ENCODE data around the gene GPC2.
"Not testable (repeated sequence)": the region's sequence is repeated elsewhere in the genome, so short reads cannot be mapped to it uniquely, and the experiment has no call there.

The GPC2 gene

GRCh38 chr7:100148559-100149328 is 28.4 kb downstream of the GPC2 start, which contains the start of gene LAMTOR4:
Gene LAMTOR4 (plus strand): TSS chr7:100148918. CDS start chr7:100148973, 55 bp downstream.
- H3K9me3 ChIP-seq (ENCODE audit: control insufficient read depth, insufficient read depth, low read length): no peaks in the 10 kb centered on the region
- H3K9me2 ChIP-seq (replicated peaks; ENCODE audit: control insufficient read depth, low read length): no peaks in the 10 kb centered on the region
- H3K79me2 ChIP-seq (ENCODE audit: control insufficient read depth, low read length): peaks cover 49% of the 10 kb centered on the region
- peak within 1 kb of the TSS; percentile 92 for H3K4me3 ChIP-seq (ENCODE audit: low read length)
- peak within 1 kb of the TSS; percentile 98 for H3K4me2 ChIP-seq (ENCODE audit: low read length)
- H3K36me3 ChIP-seq (ENCODE audit: control insufficient read depth, low read length): peaks cover 44% of the 10 kb centered on the region
- peak within 1 kb of the TSS; percentile 79 for H3K27ac ChIP-seq (ENCODE audit: low read depth, low read length)
- peak; percentile 59 for TF ChIP-seq CTCF (IDR thresholded peaks at IDR 0.05; ENCODE audit: low read depth, low read length, poor library complexity, severe bottlenecking)
- TF ChIP-seq EZH2phosphoT487 (IDR thresholded peaks at IDR 0.05; ENCODE audit: borderline replicate concordance, low read length): no peak
- H4K20me1 ChIP-seq (ENCODE audit: control insufficient read depth, insufficient read depth, low read depth, low read length): no peaks in the 10 kb centered on the region
- H3K4me1 ChIP-seq (ENCODE audit: control insufficient read depth, low read length): peaks cover 48% of the 10 kb centered on the region
- no peaks in the 10 kb centered on the region for H3K27me3 ChIP-seq (ENCODE audit: control insufficient read depth, low read length)
- peaks cover 24% of the 10 kb centered on the region for H3F3A ChIP-seq (ENCODE audit: control insufficient read depth, insufficient read depth)

- H3K27ac ChIP-seq (ENCODE audit: low read depth, low read length): peak overlapping the region; percentile 57
- no peaks in the 10 kb centered on the region for H3K27me3 ChIP-seq (ENCODE audit: control insufficient read depth, low read length)
- H3K4me2 ChIP-seq (ENCODE audit: low read length): peak overlapping the region; percentile 75
- peak overlapping the region; percentile 68 for H3K4me3 ChIP-seq (ENCODE audit: low read length)
- peaks cover 39% of the 10 kb centered on the region for H3K36me3 ChIP-seq (ENCODE audit: control insufficient read depth, low read length)
- no peaks in the 10 kb centered on the region for H3K9me3 ChIP-seq (ENCODE audit: control insufficient read depth, insufficient read depth, low read length)
- peaks cover 44% of the 10 kb centered on the region for H3K79me2 ChIP-seq (ENCODE audit: control insufficient read depth, low read length)
- peaks cover 19% of the 10 kb centered on the region for H3F3A ChIP-seq (ENCODE audit: control insufficient read depth, insufficient read depth)
- TF ChIP-seq EZH2phosphoT487 (IDR thresholded peaks at IDR 0.05; ENCODE audit: borderline replicate concordance, low read length): no peak
- TF ChIP-seq CTCF (IDR thresholded peaks at IDR 0.05; ENCODE audit: low read depth, low read length, poor library complexity, severe bottlenecking): no peak
- H3K4me1 ChIP-seq (ENCODE audit: control insufficient read depth, low read length): peaks cover 43% of the 10 kb centered on the region
- no peaks in the 10 kb centered on the region for H3K9me2 ChIP-seq (replicated peaks; ENCODE audit: control insufficient read depth, low read length)
- no peaks in the 10 kb centered on the region for H4K20me1 ChIP-seq (ENCODE audit: control insufficient read depth, insufficient read depth, low read depth, low read length)
These were observed 29.0 kb downstream of the GPC2 start for GRCh38 chr7:100148225-100148558.

GRCh38 chr7:100147278-100147677 is 29.9 kb downstream of the GPC2 start:
- H3K9me3 ChIP-seq (ENCODE audit: control insufficient read depth, insufficient read depth, low read length): no peaks in the 10 kb centered on the region
- H3K27me3 ChIP-seq (ENCODE audit: control insufficient read depth, low read length): no peaks in the 10 kb centered on the region
- H3K4me1 ChIP-seq (ENCODE audit: control insufficient read depth, low read length): peaks cover 43% of the 10 kb centered on the region
- TF ChIP-seq EZH2phosphoT487 (IDR thresholded peaks at IDR 0.05; ENCODE audit: borderline replicate concordance, low read length): no peak
- no peaks in the 10 kb centered on the region for H3K9me2 ChIP-seq (replicated peaks; ENCODE audit: control insufficient read depth, low read length)
- no peak overlapping the region for H3K4me2 ChIP-seq (ENCODE audit: low read length)
- H3F3A ChIP-seq (ENCODE audit: control insufficient read depth, insufficient read depth): peaks cover 16% of the 10 kb centered on the region
- no peaks in the 10 kb centered on the region for H4K20me1 ChIP-seq (ENCODE audit: control insufficient read depth, insufficient read depth, low read depth, low read length)
- peaks cover 29% of the 10 kb centered on the region for H3K36me3 ChIP-seq (ENCODE audit: control insufficient read depth, low read length)
- H3K27ac ChIP-seq (ENCODE audit: low read depth, low read length): no peak overlapping the region
- H3K79me2 ChIP-seq (ENCODE audit: control insufficient read depth, low read length): peaks cover 35% of the 10 kb centered on the region
- no peak overlapping the region for H3K4me3 ChIP-seq (ENCODE audit: low read length)

GRCh38 chr7:100146350-100146749 is 30.8 kb downstream of the GPC2 start:
- H3K4me3 ChIP-seq (ENCODE audit: low read length); H3K9me2 ChIP-seq (replicated peaks; ENCODE audit: control insufficient read depth, low read length); H3K27me3 ChIP-seq (ENCODE audit: control insufficient read depth, low read length); H3K27ac ChIP-seq (ENCODE audit: low read depth, low read length); H3F3A ChIP-seq (ENCODE audit: control insufficient read depth, insufficient read depth); H4K20me1 ChIP-seq (ENCODE audit: control insufficient read depth, insufficient read depth, low read depth, low read length); H3K4me2 ChIP-seq (ENCODE audit: low read length); H3K9me3 ChIP-seq (ENCODE audit: control insufficient read depth, insufficient read depth, low read length): not testable (repeated sequence)
- H3K79me2 ChIP-seq (ENCODE audit: control insufficient read depth, low read length): peaks cover 25% of the 10 kb centered on the region
- H3K4me1 ChIP-seq (ENCODE audit: control insufficient read depth, low read length): peaks cover 43% of the 10 kb centered on the region
- peaks cover 21% of the 10 kb centered on the region for H3K36me3 ChIP-seq (ENCODE audit: control insufficient read depth, low read length)

Measured in DOHH2 (cell line).